HCT116 (cell line): ENCODE data around the gene NCDN. TPM values are rescaled to one million over a fixed set of nuclear protein-coding genes. Genes with fewer than 3 reads are reported as not detected.

Experiments
- ATAC-seq: fragments of 200-7000 bp; cut with Tn5 transposase; 2 replicates; pipeline ENCODE4 v1.9.1; 2020; ENCODE audit warnings: mild to moderate bottlenecking, moderate library complexity
- BruUV-seq: library from RNA; stranded (reverse); fragments of 400-500 nt; replicated peaks from 2 replicates; lab custom pipeline; 2021; lab: Mats Ljungman, UMichigan
- CTCF ChIA-PET: fragments of 300-600 bp; sonication (Branson Sonifier 250); formaldehyde crosslinking; loops from one replicate; lab custom pipeline; 2021; ENCODE audit warnings: antibody characterized with exemption; lab: Charles Lee
- POLR2A ChIA-PET: fragments of 300-600, 350-600 bp; sonication (Branson Sonifier 250); formaldehyde crosslinking; loops from one replicate; lab custom pipeline; 2021; ENCODE audit warnings: antibody characterized with exemption; lab: Charles Lee
- RAD21 ChIA-PET, 2 experiments: fragments of 300-600 bp; sonication (Branson Sonifier 250); formaldehyde crosslinking; loops; one replicate each; lab custom pipeline; 2023; ENCODE audit warnings: low total read pairs in 2 of 2; ENCODE audit not compliant: uncharacterized antibody in 2 of 2, unreplicated experiment in 2 of 2, low non-redundant PET in 1 of 2; lab: Charles Lee
- DNase-seq: peaks from one replicate; pipeline ENCODE4 v3.0.0-alpha.2; 2010; ENCODE audit warnings: low read depth, low spot score
- H2AFZ ChIP-seq: fragments of 200-600 bp; shearing (Covaris generic), sonication (generic); 2 replicates; pipeline ENCODE4 v1.6.1; 2017; ENCODE audit warnings: low read depth, mixed run types, mixed read lengths, antibody characterized with exemption, low read length; ENCODE audit not compliant: poor library complexity, severe bottlenecking
- H3K27ac ChIP-seq: 2 replicates; pipeline ENCODE4 v1.5.1; 2012; ENCODE audit warnings: low read depth, low read length
- H3K27me3 ChIP-seq: fragments of 200-600 bp; sonication (generic); 2 replicates; pipeline ENCODE4 v1.6.1; 2016; ENCODE audit warnings: mixed run types, low read length, mixed read lengths; ENCODE audit not compliant: insufficient read depth
- H3K36me3 ChIP-seq, 2 experiments: fragments of 200-500 bp in 1 of 2; fragments of 200-600 bp in 1 of 2; sonication (Bioruptor generic) in 1 of 2; sonication (generic) in 1 of 2; 2 replicates each; pipeline versions ENCODE4 v1.5.1 to v1.6.1; 2014 to 2016; ENCODE audit warnings: low read length in 2 of 2, inconsistent platforms in 1 of 2, mixed read lengths in 1 of 2, mixed run types in 1 of 2; ENCODE audit not compliant: insufficient read depth in 2 of 2, control insufficient read depth in 1 of 2
- H3K4me1 ChIP-seq, 2 experiments: fragments of 200-600 bp in 1 of 2; sonication (generic) in 1 of 2; 2 replicates each; pipeline versions ENCODE4 v1.5.1 to v1.6.1; 2012 to 2017; ENCODE audit warnings: low read length in 2 of 2, inconsistent platforms in 1 of 2, mild to moderate bottlenecking in 1 of 2, mixed read lengths in 1 of 2, mixed run types in 1 of 2, moderate library complexity in 1 of 2; ENCODE audit not compliant: insufficient read depth in 2 of 2, control insufficient read depth in 1 of 2
- H3K4me2 ChIP-seq: fragments of 200-600 bp; sonication (generic); 2 replicates; pipeline ENCODE4 v1.6.1; 2017; ENCODE audit warnings: mixed run types, low read length, mixed read lengths
- H3K4me3 ChIP-seq, 2 experiments: fragments of 200-600 bp in 1 of 2; sonication (generic) in 1 of 2; replicated peaks in 1 of 2; 2 replicates each; pipeline ENCODE4 v1.5.1; 2011 to 2016; ENCODE audit warnings: low read length in 2 of 2, control low read depth in 1 of 2, low read depth in 1 of 2, mild to moderate bottlenecking in 1 of 2, mixed read lengths in 1 of 2, mixed run types in 1 of 2
- H3K79me2 ChIP-seq: fragments of 200-600 bp; sonication (generic); 2 replicates; pipeline ENCODE4 v1.6.1; 2017; ENCODE audit warnings: mild to moderate bottlenecking, mixed run types, low read length, moderate library complexity, mixed read lengths; ENCODE audit not compliant: insufficient read depth
- H3K9ac ChIP-seq: fragments of 200-600 bp; sonication (generic); 2 replicates; pipeline ENCODE4 v1.6.1; 2016; ENCODE audit warnings: low read length, mixed read lengths
- H3K9me2 ChIP-seq: fragments of 200-600 bp; sonication (generic), shearing (Covaris generic); 2 replicates; pipeline ENCODE4 v1.6.1; 2017; ENCODE audit warnings: mixed run types, mild to moderate bottlenecking, moderate library complexity; ENCODE audit not compliant: insufficient read depth
- H3K9me3 ChIP-seq, 2 experiments: fragments of 200-500 bp in 1 of 2; fragments of 200-600 bp in 1 of 2; sonication (Bioruptor generic) in 1 of 2; sonication (generic) in 1 of 2; 2 replicates each; pipeline ENCODE4 v1.6.1; 2014 to 2017; ENCODE audit warnings: low read length in 2 of 2, mixed read lengths in 2 of 2, inconsistent platforms in 1 of 2, low read depth in 1 of 2, mild to moderate bottlenecking in 1 of 2, mixed run types in 1 of 2, moderate library complexity in 1 of 2; ENCODE audit not compliant: control insufficient read depth in 1 of 2, insufficient read depth in 1 of 2
- H4K20me1 ChIP-seq: fragments of 200-600 bp; sonication (generic), shearing (Covaris generic); 2 replicates; pipeline ENCODE4 v1.6.1; 2017; ENCODE audit warnings: mixed run types, mild to moderate bottlenecking, moderate library complexity; ENCODE audit not compliant: insufficient read depth
- ATF3 ChIP-seq: IDR thresholded peaks from 2 replicates; pipeline ENCODE4 v1.6.1; 2012
- CBX3 ChIP-seq: IDR thresholded peaks from 2 replicates; pipeline ENCODE4 v1.6.1; 2012; ENCODE audit warnings: low read depth
- CEBPB ChIP-seq: IDR thresholded peaks from 2 replicates; pipeline ENCODE4 v1.6.1; 2012; ENCODE audit warnings: low read depth
- CTCF ChIP-seq, 3 experiments: fragments of 200-600 bp in 1 of 3; sonication (generic) in 1 of 3; IDR thresholded peaks in 2 of 3; conservative IDR thresholded peaks in 1 of 3; 2 replicates each; pipeline ENCODE4 v1.5.1; 2012 to 2017; ENCODE audit warnings: low read depth in 2 of 3, low read length in 2 of 3, antibody characterized with exemption in 1 of 3, borderline replicate concordance in 1 of 3, control low read depth in 1 of 3, mild to moderate bottlenecking in 1 of 3, mixed read lengths in 1 of 3, mixed run types in 1 of 3, moderate library complexity in 1 of 3; ENCODE audit not compliant: insufficient read depth in 1 of 3
- EZH2 ChIP-seq: fragments of 200-600 bp; sonication (generic); IDR thresholded peaks from 2 replicates; pipeline ENCODE4 v1.6.1; 2017; ENCODE audit warnings: antibody characterized with exemption, mixed run types
- FOSL1 ChIP-seq: IDR thresholded peaks from 2 replicates; pipeline ENCODE4 v1.6.1; 2012; ENCODE audit warnings: low read depth
- MAX ChIP-seq: IDR thresholded peaks from 2 replicates; pipeline ENCODE4 v1.6.1; 2012
- RAD21 ChIP-seq: IDR thresholded peaks from 2 replicates; pipeline ENCODE4 v1.6.1; 2012; ENCODE audit warnings: low read depth, mild to moderate bottlenecking
- REST ChIP-seq: IDR thresholded peaks from 2 replicates; pipeline ENCODE4 v1.6.1; 2012; ENCODE audit warnings: low read depth
- SRF ChIP-seq: IDR thresholded peaks from 2 replicates; pipeline ENCODE4 v1.6.1; 2012; ENCODE audit warnings: low read depth
- TCF7L2 ChIP-seq: IDR thresholded peaks from 2 replicates; pipeline ENCODE4 v1.7.0; 2011; ENCODE audit warnings: borderline replicate concordance, inconsistent platforms; ENCODE audit not compliant: insufficient read depth, insufficient read length; ENCODE audit errors: extremely low read depth
- ZFX ChIP-seq: fragments of 450-650 bp; IDR thresholded peaks from 2 replicates; pipeline ENCODE4 v1.6.1; 2017
- ZNF274 ChIP-seq: fragments of 200-500 bp; sonication (Bioruptor generic); IDR thresholded peaks from 2 replicates; pipeline ENCODE4 v1.6.1; 2014; ENCODE audit warnings: mild to moderate bottlenecking, low read depth, low read length, inconsistent platforms
- intact Hi-C: fragments of 100-400 bp; cut with micrococcal nuclease; formaldehyde crosslinking; loops from 2 replicates; pipeline ENCODE4 v1.10.0; 2022
- total RNA-seq: library from RNA; stranded (reverse); gene quantifications from one replicate; pipeline ENCODE4 v1.2.1, GENCODE V29; 2021; ENCODE audit not compliant: unreplicated experiment

NCDN gene
- total RNA-seq, 1 experiment from 2014 or later: 24.5 TPM

- no peak overlapping the region for H3K9ac ChIP-seq
- CTCF ChIA-PET: interaction anchor here (1.2 kb wide), 1 partner anchor 122 kb away, joined by 3 read pairs; no protein-coding TSS in a partner anchor
- H3K9me3 ChIP-seq: no peaks in the 10 kb centered on the region
- no peaks in the 10 kb centered on the region for H3K4me1 ChIP-seq
- H3K27me3 ChIP-seq: no peaks in the 10 kb centered on the region
- peaks cover 62% of the 10 kb centered on the region for H3K79me2 ChIP-seq
- DNase-seq (no peak), ATAC-seq (no peak)
- no TSS peak for BruUV-seq
- RAD21 ChIA-PET: no interaction called here
- H3K27ac ChIP-seq: no peak overlapping the region
- peaks cover 15% of the 10 kb centered on the region; the same call in 1 of the 2 replicates for H4K20me1 ChIP-seq
- H3K4me2 ChIP-seq: no peak overlapping the region
- H2AFZ ChIP-seq: no peak overlapping the region
- intact Hi-C loops: no loop called here
- TF ChIP-seq SRF (no peak), ZNF274 (no peak), CEBPB (no peak), TCF7L2 (no peak), ATF3 (no peak), REST (no peak), RAD21 (no peak), FOSL1 (no peak), MAX (no peak), CBX3 (no peak), EZH2 (no peak), ZFX (no peak), CTCF (IDR thresholded peaks at IDR 0.05 in 2 of 3, conservative IDR thresholded peaks at IDR 0.05 in 1 of 3; ENCODE audit: borderline replicate concordance in 1 of 3, insufficient read depth in 1 of 3, low read depth in 2 of 3, low read length in 2 of 3) (no peak)
- H3K9me2 ChIP-seq: no peaks in the 10 kb centered on the region
- POLR2A ChIA-PET: no interaction called here
- peaks cover 50 to 58% of the 10 kb centered on the region in 2 experiments for H3K36me3 ChIP-seq
- no peak overlapping the region for H3K4me3 ChIP-seq
Measured at GRCh38 chr1:35605071-35605866, 47.7 kb downstream of the NCDN start.
